GM19452 (cell line): ENCODE results near the gene KCP.

Experiments
- ATAC-seq: cut with Tn5 transposase; IDR thresholded peaks from one replicate; pipeline ENCODE4 v1.9.1; 2021; ENCODE audit not compliant: unreplicated experiment

Gene KCP

DNA sequence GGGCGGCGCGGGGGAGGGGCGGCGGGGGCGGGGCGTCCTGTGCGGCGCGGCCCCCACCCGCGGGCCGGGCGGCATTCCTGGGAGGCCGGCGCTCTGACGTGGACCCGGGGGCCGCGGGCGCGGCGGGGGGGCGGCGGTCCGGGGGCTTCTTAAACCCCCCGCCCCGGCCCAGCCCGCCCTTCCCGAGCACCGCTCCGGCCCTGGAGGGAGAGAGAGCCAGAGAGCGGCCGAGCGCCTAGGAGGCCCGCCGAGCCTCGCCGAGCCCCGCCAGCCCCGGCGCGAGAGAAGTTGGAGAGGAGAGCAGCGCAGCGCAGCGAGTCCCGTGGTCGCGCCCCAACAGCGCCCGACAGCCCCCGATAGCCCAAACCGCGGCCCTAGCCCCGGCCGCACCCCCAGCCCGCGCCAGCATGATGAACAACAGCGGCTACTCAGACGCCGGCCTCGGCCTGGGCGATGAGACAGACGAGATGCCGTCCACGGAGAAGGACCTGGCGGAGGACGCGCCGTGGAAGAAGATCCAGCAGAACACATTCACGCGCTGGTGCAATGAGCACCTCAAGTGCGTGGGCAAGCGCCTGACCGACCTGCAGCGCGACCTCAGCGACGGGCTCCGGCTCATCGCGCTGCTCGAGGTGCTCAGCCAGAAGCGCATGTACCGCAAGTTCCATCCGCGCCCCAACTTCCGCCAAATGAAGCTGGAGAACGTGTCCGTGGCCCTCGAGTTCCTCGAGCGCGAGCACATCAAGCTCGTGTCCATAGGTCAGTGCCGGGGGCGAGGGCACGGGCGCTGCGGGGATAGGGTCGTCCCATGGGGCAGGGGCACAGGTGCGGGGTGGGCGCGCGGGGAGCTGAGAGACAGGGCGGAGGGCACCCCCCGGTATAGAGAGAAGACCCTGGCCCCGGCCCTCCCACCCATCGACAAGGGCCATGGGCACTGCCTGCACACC lies 80.0 kb downstream of the KCP start, which contains the start of gene FLNC:
TSS of gene FLNC (plus strand) at position 176 of the 947 bp plus-strand sequence. CDS start at position 408, 232 bp downstream.
- no peak for ATAC-seq

DNA sequence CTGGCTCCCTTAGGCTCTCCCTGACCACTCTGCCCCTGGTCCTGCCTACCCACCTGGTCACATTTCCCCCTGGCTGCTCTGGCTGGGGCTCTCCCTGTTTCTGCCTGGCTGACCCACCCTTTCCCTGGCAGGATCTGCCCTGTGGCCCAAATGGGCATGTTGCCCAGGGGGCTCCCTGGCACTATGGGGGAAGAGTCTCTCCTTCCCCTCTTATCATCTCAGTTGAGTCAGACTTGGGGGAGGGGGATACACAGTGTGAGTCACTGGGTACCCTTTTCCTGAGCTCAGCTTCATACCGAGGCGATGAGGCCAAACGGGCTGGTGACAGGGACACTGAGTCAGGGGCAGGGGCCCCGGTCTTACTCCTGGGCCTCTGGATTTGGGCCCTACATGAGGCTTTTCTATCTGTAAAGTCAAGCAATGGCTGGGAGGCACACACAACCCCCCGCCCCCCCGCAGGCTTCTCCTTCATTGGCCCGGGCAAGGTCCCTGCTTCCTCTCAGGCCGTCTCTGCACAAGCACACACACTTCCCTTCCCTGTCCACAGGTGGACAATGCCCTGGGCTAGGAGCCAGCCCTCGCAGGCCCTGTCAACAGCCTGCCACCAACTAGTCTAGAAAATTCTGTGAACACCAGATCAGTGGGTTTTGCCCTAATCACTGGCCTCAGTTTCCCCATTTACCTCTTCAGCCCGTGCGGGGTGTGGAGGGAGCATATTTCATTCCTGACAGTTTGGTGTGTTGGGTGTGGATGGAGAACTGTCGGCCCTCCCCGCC lies 80.9 kb downstream of the KCP start:
- ATAC-seq = no peak

DNA sequence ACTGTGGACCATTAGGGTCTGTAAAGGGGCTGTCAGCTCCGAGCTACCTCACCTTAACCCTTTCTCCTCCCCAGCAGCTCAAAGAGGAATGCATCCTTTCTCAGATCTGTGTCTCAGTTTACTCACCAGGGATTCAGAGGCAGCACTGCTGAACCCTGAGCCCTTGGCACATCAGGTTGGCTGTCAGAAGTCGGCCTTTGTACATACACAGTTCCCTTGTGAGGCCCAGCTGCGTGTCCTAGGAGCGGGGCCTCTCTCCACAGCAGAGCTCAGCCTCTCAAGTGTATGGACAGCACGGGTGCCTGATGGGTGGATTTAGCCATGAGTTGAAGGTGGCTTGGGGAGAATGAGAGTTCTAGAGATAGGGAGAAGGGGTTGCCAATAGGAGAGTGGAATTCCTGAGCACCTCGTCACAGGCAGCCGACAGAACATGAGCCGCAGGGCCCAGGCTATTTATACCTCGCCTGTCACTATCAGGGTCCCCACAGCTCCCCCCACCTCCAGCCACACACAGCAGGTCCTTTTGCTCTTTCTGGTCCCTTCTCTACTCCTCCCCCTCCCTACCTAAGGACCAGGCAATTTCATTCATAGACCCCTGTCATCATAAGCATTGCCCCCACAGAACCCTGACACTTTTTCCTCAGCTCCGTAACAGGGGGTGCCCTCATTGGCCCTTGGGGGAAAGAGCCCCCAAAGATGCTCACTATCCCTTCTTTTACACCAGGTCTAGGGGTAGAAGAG lies 82.4 kb downstream of the KCP start:
- no peak for ATAC-seq

DNA sequence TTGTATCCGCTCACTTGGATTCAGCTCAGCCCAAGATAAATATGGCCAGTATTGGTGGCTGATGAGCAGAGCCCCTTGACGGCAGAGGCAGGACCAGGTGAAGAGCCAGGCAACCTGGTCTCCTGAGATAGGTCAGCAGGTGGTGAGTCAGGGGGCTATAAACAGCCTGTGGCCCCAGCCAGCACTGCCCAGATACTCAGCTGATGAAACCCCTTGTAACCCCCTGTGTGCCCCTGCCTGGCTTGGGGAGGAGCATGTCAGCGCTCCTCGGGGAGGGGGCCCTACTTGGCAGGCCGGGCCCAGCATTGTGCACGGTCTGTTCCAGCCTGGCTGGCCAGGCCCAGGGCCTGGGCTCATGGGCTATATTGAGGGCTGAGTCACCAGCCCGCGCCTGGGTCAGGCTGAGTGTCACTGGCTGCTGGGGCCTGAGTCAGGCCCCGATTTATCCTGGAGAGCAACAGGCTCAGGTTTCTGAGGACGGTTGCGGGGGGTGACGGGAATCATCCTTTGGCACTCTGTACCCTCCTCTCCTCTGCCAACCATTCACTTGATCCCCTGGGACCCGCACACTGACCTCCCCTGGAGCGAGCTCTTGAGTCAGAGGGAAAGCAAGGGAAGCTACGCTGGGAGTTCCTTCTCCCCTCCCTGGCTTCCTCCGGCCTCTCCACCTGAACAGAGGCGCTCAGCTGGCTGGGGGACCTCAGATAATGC lies 83.1 kb downstream of the KCP start:
- ATAC-seq = no peak

DNA sequence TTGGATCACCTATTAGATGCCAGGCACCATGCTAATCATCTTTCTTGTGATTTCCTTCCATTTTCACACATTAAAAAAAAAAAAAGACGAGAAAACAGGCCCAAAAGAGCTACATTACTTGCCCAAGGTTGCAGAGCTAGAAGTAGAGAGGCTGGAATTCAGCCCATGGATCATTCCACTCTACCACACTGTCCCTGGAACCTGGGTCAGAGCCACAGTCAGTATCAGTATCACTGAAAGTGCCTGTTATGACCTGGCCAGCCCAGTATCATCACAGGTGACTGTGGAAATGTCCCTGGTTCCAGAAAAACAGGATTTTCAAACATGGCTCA lies 83.6 kb downstream of the KCP start:
- no peak for ATAC-seq
